A549 (cell line): Measurements from ENCODE around the gene PRR14L. TPM values are rescaled to one million over a fixed set of nuclear protein-coding genes. Genes with fewer than 3 reads are reported as not detected.

Experiments used
- ATAC-seq, 2 experiments: fragments of 200-7000 bp in 1 of 2; fragments of >200 bp in 1 of 2; cut with Nextera tagmentation in 1 of 2; cut with Tn5 transposase in 1 of 2; 3 replicates each; pipeline versions ENCODE4 v1.8.0 to v1.9.1; 2018 to 2020; ENCODE audit warnings: mild to moderate bottlenecking in 1 of 2, moderate library complexity in 1 of 2
- CTCF ChIA-PET: fragments of 300-600 bp; sonication (Branson Sonifier 250); formaldehyde crosslinking; extraction: SDS; loops from one replicate; lab custom pipeline; 2021; ENCODE audit warnings: antibody characterized with exemption, inconsistent platforms; lab: Yijun Ruan, JAX
- POLR2A ChIA-PET: fragments of 350-600 bp; formaldehyde crosslinking; extraction: SDS; loops from one replicate; lab custom pipeline; 2021; ENCODE audit warnings: antibody characterized with exemption, inconsistent platforms; lab: Yijun Ruan, JAX
- DNase-seq, 2 experiments: peaks; one replicate each; pipeline versions ENCODE4 v3.0.0 to v3.0.0-alpha.2; 2011 to 2016; ENCODE audit warnings: low read depth in 1 of 2, low spot score in 1 of 2
- FAIRE-seq: peaks from 2 replicates; lab custom pipeline; 2011; peaks lifted over from hg19 to GRCh38; lab: Jason Lieb, UNC
- H3K27ac ChIP-seq, 2 experiments: fragments of >200 bp; sonication (Bioruptor Twin); formaldehyde crosslinking; 3 replicates each; pipeline ENCODE4 v1.5.1; 2016 to 2017
- H3K4me1 ChIP-seq: fragments of >200 bp; sonication (Bioruptor Twin); formaldehyde crosslinking; 3 replicates; pipeline ENCODE4 v1.6.1; 2016
- H3K4me2 ChIP-seq: fragments of >200 bp; sonication (Bioruptor Twin); formaldehyde crosslinking; 3 replicates; pipeline ENCODE4 v1.6.1; 2016
- H3K4me3 ChIP-seq: fragments of >200 bp; sonication (Bioruptor Twin); formaldehyde crosslinking; 3 replicates; pipeline ENCODE4 v1.5.1; 2016
- H3K9me3 ChIP-seq: fragments of >200 bp; sonication (Bioruptor Twin); formaldehyde crosslinking; 3 replicates; pipeline ENCODE4 v1.6.1; 2016
- BCL3 ChIP-seq: fragments of >200 bp; sonication (Bioruptor Twin); formaldehyde crosslinking; IDR thresholded peaks from 3 replicates; pipeline ENCODE4 v1.6.1; 2016
- BHLHE40 ChIP-seq: IDR thresholded peaks from 2 replicates; pipeline ENCODE4 v1.6.1; 2012; ENCODE audit warnings: low read depth, low read length, inconsistent platforms
- CHD2 ChIP-seq: fragments of 150-350 bp; IDR thresholded peaks from 2 replicates; pipeline ENCODE4 v1.6.1; 2014; ENCODE audit warnings: low read length; ENCODE audit not compliant: partially characterized antibody
- E2F6 ChIP-seq: IDR thresholded peaks from 2 replicates; pipeline ENCODE4 v1.6.1; 2012; ENCODE audit warnings: low read depth, borderline replicate concordance
- EHF ChIP-seq: fragments of 250-450 bp; sonication (Bioruptor Pico); IDR thresholded peaks from 2 replicates; pipeline ENCODE4 v1.5.0; 2020; ENCODE audit warnings: mild to moderate bottlenecking
- GATA3 ChIP-seq: IDR thresholded peaks from 2 replicates; pipeline ENCODE4 v1.6.1; 2012; ENCODE audit warnings: borderline replicate concordance
- HEYL ChIP-seq: fragments of 250-450 bp; sonication (Bioruptor Pico); IDR thresholded peaks from 2 replicates; pipeline ENCODE4 v1.8.0; 2021; ENCODE audit warnings: mild to moderate bottlenecking, moderate library complexity
- HMGXB4 ChIP-seq: fragments of 250-450 bp; sonication (Bioruptor Pico); IDR thresholded peaks from 2 replicates; pipeline ENCODE4 v1.5.0; 2021; ENCODE audit warnings: mild to moderate bottlenecking, moderate library complexity, borderline replicate concordance
- JUNB ChIP-seq: fragments of >200 bp; sonication (Bioruptor Twin); formaldehyde crosslinking; IDR thresholded peaks from 2 replicates; pipeline ENCODE4 v1.6.1; 2016
- MAZ ChIP-seq: fragments of 150-350 bp; IDR thresholded peaks from 2 replicates; pipeline ENCODE4 v1.6.1; 2014; ENCODE audit warnings: antibody characterized with exemption, low read depth, low read length, borderline replicate concordance
- PHF8 ChIP-seq: fragments of 200-600 bp; sonication (generic); IDR thresholded peaks from 2 replicates; pipeline ENCODE4 v1.6.1; 2016; ENCODE audit warnings: low read depth, mild to moderate bottlenecking, antibody characterized with exemption, moderate library complexity, borderline replicate concordance
- POLR2A ChIP-seq: IDR thresholded peaks from 2 replicates; pipeline ENCODE4 v1.6.1; 2012; ENCODE audit warnings: mild to moderate bottlenecking, low read length
- RCOR1 ChIP-seq: fragments of 150-350 bp; IDR thresholded peaks from 2 replicates; pipeline ENCODE4 v1.6.1; 2014; ENCODE audit warnings: antibody characterized with exemption, low read length, low read depth
- REST ChIP-seq: fragments of 200-600 bp; sonication (generic); IDR thresholded peaks from 2 replicates; pipeline ENCODE4 v1.6.1; 2016; ENCODE audit warnings: antibody characterized with exemption, mild to moderate bottlenecking, moderate library complexity
- SREBF2 ChIP-seq: fragments of 450-650 bp; IDR thresholded peaks from 2 replicates; pipeline ENCODE4 v1.6.1; 2014; ENCODE audit warnings: mild to moderate bottlenecking, moderate library complexity
- ZC3H11A ChIP-seq: fragments of 450-650 bp; IDR thresholded peaks from 2 replicates; pipeline ENCODE4 v1.6.1; 2014; ENCODE audit warnings: antibody characterized with exemption, mild to moderate bottlenecking
- ZFP36 ChIP-seq: fragments of 450-650 bp; IDR thresholded peaks from 2 replicates; pipeline ENCODE4 v1.6.1; 2014; ENCODE audit warnings: borderline replicate concordance; ENCODE audit not compliant: partially characterized antibody
- ZNF302 ChIP-seq: fragments of 250-450 bp; sonication (Bioruptor Pico); IDR thresholded peaks from 2 replicates; pipeline ENCODE4 v1.9.0; 2021; ENCODE audit warnings: inconsistent platforms, mild to moderate bottlenecking, moderate library complexity
- WGBS: methylation state at CpG from one replicate; pipeline ENCODE4 v1.1.6; 2017; ENCODE audit errors: missing lambda C conversion rate; 5-methylcytosine and 5-hydroxymethylcytosine counted together
- polyA plus RNA-seq, 4 experiments: library from polyadenylated mRNA; depleted of rRNA in 3 of 4; stranded (reverse); fragments of >200 nt; fragmentation: RNase III in 1 of 4; extraction: RNeasy Plus Mini Kit Qiagen cat#74134 plus additional on column Dnase treatment in 1 of 4; gene quantifications; 2 replicates in 3 of 4; 3 replicates in 1 of 4; pipeline ENCODE4 v1.2.3, GENCODE V29; 2011 to 2017

Gene PRR14L
- polyA plus RNA-seq, 2 of the 4 experiments (the other 2 are of a cell fraction): 5.6 to 15.7 TPM

- DNase-seq (no peak), FAIRE-seq (no peak), ATAC-seq (no peak)
- ChIA-PET CTCF (no interaction called here), POLR2A (no interaction called here)
- TF ChIP-seq HEYL (CRISPR knock-in tag) (no peak), JUNB (no peak), BCL3 (no peak)
- Histone ChIP-seq H3K4me1 (no peaks in the 10 kb centered on the region), H3K4me2 (no peak overlapping the region), H3K4me3 (no peak overlapping the region), H3K9me3 (no peaks in the 10 kb centered on the region), H3K27ac (no peak overlapping the region)
- WGBS: 94% methylated on average over 5 of the region's 5 CpGs
Measured at GRCh38 chr22:31737932-31738331, 12.0 kb downstream of the PRR14L start.

GRCh38 chr22:31736458-31736857 lies 13.5 kb downstream of the PRR14L start:
- ATAC-seq: no peak
- FAIRE-seq: no peak
- H3K4me3 ChIP-seq: no peak overlapping the region
- no peak overlapping the region for H3K4me2 ChIP-seq
- TF ChIP-seq ZFP36: no peak
- TF ChIP-seq HMGXB4: no peak
- no peak for TF ChIP-seq CHD2
- no peak for TF ChIP-seq ZC3H11A
- no peak for TF ChIP-seq POLR2A
- 97% methylated on average over 2 of the region's 2 CpGs for WGBS
- ChIA-PET POLR2A (no interaction called here), CTCF (no interaction called here)
- DNase-seq: no peak
- H3K27ac ChIP-seq: no peak overlapping the region
- 0 out of 3 replicates have a peak, but pooled peaks cover 4% of the 10 kb centered on the region for H3K4me1 ChIP-seq
- H3K9me3 ChIP-seq: no peaks in the 10 kb centered on the region

GRCh38 chr22:31734512-31734911 lies 15.4 kb downstream of the PRR14L start:
- Histone ChIP-seq H3K4me1 (0 out of 3 replicates have a peak, but pooled peaks cover 4% of the 10 kb centered on the region), H3K4me2 (no peak overlapping the region), H3K27ac (no peak overlapping the region), H3K4me3 (no peak overlapping the region), H3K9me3 (no peaks in the 10 kb centered on the region)
- TF ChIP-seq RCOR1 (no peak), GATA3 (no peak), SREBF2 (no peak), EHF (CRISPR knock-in tag) (no peak), ZC3H11A (no peak), MAZ (no peak), E2F6 (no peak), PHF8 (no peak), BHLHE40 (no peak), ZNF302 (CRISPR knock-in tag) (no peak), HMGXB4 (no peak), REST (no peak)
- WGBS: 76% methylated on average over 1 of the region's 1 CpG
- ChIA-PET CTCF (interaction anchor here (1.0 kb wide), 1 partner anchor 11 kb away, joined by 3 read pairs; no protein-coding TSS in a partner anchor), POLR2A (no interaction called here)
- FAIRE-seq (no peak), DNase-seq (no peak), ATAC-seq (no peak)
